GM18868 (cell line): ENCODE data around the gene CNGB1.
"Not testable (repeated sequence)": the region's sequence is repeated elsewhere in the genome, so short reads cannot be mapped to it uniquely, and the experiment has no call there.

Experiments used
- ATAC-seq: cut with Tn5 transposase; IDR thresholded peaks from one replicate; pipeline ENCODE4 v1.9.1; 2021; ENCODE audit warnings: mild to moderate bottlenecking, moderate library complexity; ENCODE audit not compliant: unreplicated experiment

Gene CNGB1

GRCh38 chr16:57837305-57838125, 133.4 kb downstream of the CNGB1 start:
- no peak for ATAC-seq

- ATAC-seq = not testable (repeated sequence)
Measured at GRCh38 chr16:57835439-57835838, 135.5 kb downstream of the CNGB1 start.

- ATAC-seq = no peak
Measured at GRCh38 chr16:57834936-57835335, 136.0 kb downstream of the CNGB1 start.
